NK-92 (cell line): ENCODE measurements around the gene LAMA5.

ENCODE experiments used
- DNase-seq: peaks from one replicate; lab custom pipeline; 2025; ENCODE audit not compliant: unreplicated experiment; lab: John Stamatoyannopoulos, UW

The LAMA5 gene

GRCh38 chr20:62293111-62293784 is 73.9 kb downstream of the LAMA5 start:
- DNase-seq: no peak

- no peak for DNase-seq
Measured at GRCh38 chr20:62292108-62292507, 75.0 kb downstream of the LAMA5 start.

GRCh38 chr20:62291251-62292066 is 75.7 kb downstream of the LAMA5 start:
- no peak for DNase-seq

- no peak for DNase-seq
Measured at GRCh38 chr20:62289898-62290297, 77.2 kb downstream of the LAMA5 start.

GRCh38 chr20:62289131-62289530 is 78.0 kb downstream of the LAMA5 start:
- DNase-seq: no peak

GRCh38 chr20:62288535-62289105 is 78.5 kb downstream of the LAMA5 start:
- DNase-seq: no peak

- DNase-seq: no peak
Measured at GRCh38 chr20:62287759-62288534, 79.2 kb downstream of the LAMA5 start.

- DNase-seq: no peak
Measured at GRCh38 chr20:62287129-62287528, 80.0 kb downstream of the LAMA5 start.

GRCh38 chr20:62286493-62287064 is 80.5 kb downstream of the LAMA5 start:
- no peak for DNase-seq

- DNase-seq: no peak
Measured at GRCh38 chr20:62285722-62286121, 81.4 kb downstream of the LAMA5 start.

- no peak for DNase-seq
Measured at GRCh38 chr20:62285151-62285550, 82.0 kb downstream of the LAMA5 start.

GRCh38 chr20:62284448-62284847 is 82.7 kb downstream of the LAMA5 start:
- DNase-seq: no peak

GRCh38 chr20:62282877-62283503 is 84.1 kb downstream of the LAMA5 start:
- no peak for DNase-seq

GRCh38 chr20:62282103-62282502 is 85.0 kb downstream of the LAMA5 start:
- no peak for DNase-seq

GRCh38 chr20:62281161-62281933 is 85.8 kb downstream of the LAMA5 start:
- no peak for DNase-seq

- no peak for DNase-seq
Measured at GRCh38 chr20:62280303-62280702, 86.8 kb downstream of the LAMA5 start.

- DNase-seq: no peak
Measured at GRCh38 chr20:62277253-62277652, 89.9 kb downstream of the LAMA5 start.

GRCh38 chr20:62276439-62276838 is 90.7 kb downstream of the LAMA5 start:
- no peak for DNase-seq

- no peak for DNase-seq
Measured at GRCh38 chr20:62275219-62275618, 91.9 kb downstream of the LAMA5 start.
